CD4-positive, alpha-beta T cell (primary cell): ENCODE measurements around the gene CAPN2. TPM values are rescaled to one million over a fixed set of nuclear protein-coding genes. Genes with fewer than 3 reads are reported as not detected.

Experiments used
- ATAC-seq: fragments of 200-7000 bp; cut with Tn5 transposase; one replicate; pipeline ENCODE4 v1.10.0; 2022; ENCODE audit warnings: mild to moderate bottlenecking; ENCODE audit not compliant: poor library complexity
- CTCF ChIA-PET: fragments of 350-600 bp; sonication (Branson Sonifier 250); formaldehyde crosslinking; loops from one replicate; lab custom pipeline; 2021; ENCODE audit warnings: antibody characterized with exemption, inconsistent platforms; lab: Charles Lee
- POLR2A ChIA-PET: fragments of 350-600 bp; sonication (Branson Sonifier 250); formaldehyde crosslinking; loops from one replicate; lab custom pipeline; 2021; ENCODE audit warnings: antibody characterized with exemption, inconsistent platforms; lab: Charles Lee
- DNase-seq, 14 experiments: peaks; one replicate each; pipeline ENCODE4 v3.0.0-alpha.2; 2013 to 2020; ENCODE audit warnings: mixed read lengths in 2 of 14
- H3K27ac ChIP-seq, 2 donors: one replicate each; pipeline versions ENCODE4 v1.5.1 to v1.7.0; 2013; ENCODE audit warnings: low read length in 2 of 2, low read depth in 1 of 2, mild to moderate bottlenecking in 1 of 2
- H3K27me3 ChIP-seq, 2 experiments: 1 replicate in 1 of 2; 2 replicates in 1 of 2; pipeline versions ENCODE4 v1.6.1 to v1.7.0; 2013; ENCODE audit warnings: low read length in 2 of 2, control low read depth in 1 of 2, mild to moderate bottlenecking in 1 of 2, moderate library complexity in 1 of 2; ENCODE audit not compliant: insufficient read depth in 2 of 2, control insufficient read depth in 1 of 2
- H3K36me3 ChIP-seq: one replicate; pipeline ENCODE4 v1.6.1; 2013; ENCODE audit warnings: low read length, control low read depth; ENCODE audit not compliant: insufficient read depth
- H3K4me1 ChIP-seq: one replicate; pipeline ENCODE4 v1.6.1; 2013; ENCODE audit warnings: low read length, control low read depth; ENCODE audit not compliant: insufficient read depth
- H3K4me3 ChIP-seq: one replicate; pipeline ENCODE4 v1.5.1; 2013; ENCODE audit warnings: mild to moderate bottlenecking, low read length, moderate library complexity
- H3K9me3 ChIP-seq, 2 experiments: 1 replicate in 1 of 2; 2 replicates in 1 of 2; pipeline versions ENCODE4 v1.6.1 to v1.7.0; 2013; ENCODE audit warnings: low read length in 2 of 2, mild to moderate bottlenecking in 2 of 2, control low read depth in 1 of 2, moderate library complexity in 1 of 2; ENCODE audit not compliant: control insufficient read depth in 1 of 2, insufficient read depth in 1 of 2
- H3K27ac Mint-ChIP-seq: one replicate; pipeline ENCODE4 v1.8.0; 2020; ENCODE audit warnings: mixed read lengths
- H3K27me3 Mint-ChIP-seq: one replicate; pipeline ENCODE4 v1.8.0; 2021; ENCODE audit warnings: mixed read lengths
- H3K36me3 Mint-ChIP-seq: one replicate; pipeline ENCODE4 v1.8.0; 2021; ENCODE audit warnings: low read depth, mixed read lengths
- H3K4me1 Mint-ChIP-seq: one replicate; pipeline ENCODE4 v1.8.0; 2021; ENCODE audit warnings: low read depth, mixed read lengths
- H3K4me3 Mint-ChIP-seq: one replicate; pipeline ENCODE4 v1.8.0; 2020; ENCODE audit warnings: mild to moderate bottlenecking, mixed read lengths
- H3K9me3 Mint-ChIP-seq: one replicate; pipeline ENCODE4 v1.8.0; 2020; ENCODE audit warnings: mixed read lengths
- CTCF ChIP-seq: fragments of 200-600 bp; IDR thresholded peaks from one replicate; pipeline ENCODE4 v1.8.0; 2022; ENCODE audit warnings: antibody characterized with exemption, mild to moderate bottlenecking
- intact Hi-C, 2 experiments: fragments of 100-400 bp; cut with DNase I in 1 of 2; cut with micrococcal nuclease in 1 of 2; formaldehyde crosslinking; loops; one replicate each; pipeline versions ENCODE4 v1.15.1 to v1.9.0; 2023 to 2025; cut with DNase I, micrococcal nuclease
- total RNA-seq, 174 experiments: library from RNA in 2 of 174; stranded (reverse) in 2 of 174; gene quantifications; one replicate each; pipeline ENCODE4 v1.2.3 and lab custom pipeline; 2021 to 2026

CAPN2 gene
- total RNA-seq, 2 experiments from 2014 or later = 110 to 114 TPM

GRCh38 chr1:223755992-223756775, 43.8 kb downstream of the CAPN2 start:
- H3K27ac ChIP-seq = no peak overlapping the region
- TF ChIP-seq CTCF = no peak
- H3K27me3 ChIP-seq = no peaks in the 10 kb centered on the region
- H3K27ac Mint-ChIP-seq = no peak overlapping the region
- peaks cover 92% of the 10 kb centered on the region for H3K36me3 Mint-ChIP-seq
- no peak overlapping the region for H3K4me3 Mint-ChIP-seq
- H3K4me1 Mint-ChIP-seq = no peaks in the 10 kb centered on the region
- ChIA-PET CTCF (no interaction called here), POLR2A (no interaction called here)
- H3K4me3 ChIP-seq = no peak overlapping the region
- no peak for ATAC-seq
- H3K9me3 ChIP-seq = no peaks in the 10 kb centered on the region
- no peaks in the 10 kb centered on the region for H3K4me1 ChIP-seq
- no peak for DNase-seq
- H3K36me3 ChIP-seq = peaks cover 97% of the 10 kb centered on the region
- no peaks in the 10 kb centered on the region for H3K27me3 Mint-ChIP-seq
- intact Hi-C loops = no loop called here
- no peaks in the 10 kb centered on the region for H3K9me3 Mint-ChIP-seq

DNA sequence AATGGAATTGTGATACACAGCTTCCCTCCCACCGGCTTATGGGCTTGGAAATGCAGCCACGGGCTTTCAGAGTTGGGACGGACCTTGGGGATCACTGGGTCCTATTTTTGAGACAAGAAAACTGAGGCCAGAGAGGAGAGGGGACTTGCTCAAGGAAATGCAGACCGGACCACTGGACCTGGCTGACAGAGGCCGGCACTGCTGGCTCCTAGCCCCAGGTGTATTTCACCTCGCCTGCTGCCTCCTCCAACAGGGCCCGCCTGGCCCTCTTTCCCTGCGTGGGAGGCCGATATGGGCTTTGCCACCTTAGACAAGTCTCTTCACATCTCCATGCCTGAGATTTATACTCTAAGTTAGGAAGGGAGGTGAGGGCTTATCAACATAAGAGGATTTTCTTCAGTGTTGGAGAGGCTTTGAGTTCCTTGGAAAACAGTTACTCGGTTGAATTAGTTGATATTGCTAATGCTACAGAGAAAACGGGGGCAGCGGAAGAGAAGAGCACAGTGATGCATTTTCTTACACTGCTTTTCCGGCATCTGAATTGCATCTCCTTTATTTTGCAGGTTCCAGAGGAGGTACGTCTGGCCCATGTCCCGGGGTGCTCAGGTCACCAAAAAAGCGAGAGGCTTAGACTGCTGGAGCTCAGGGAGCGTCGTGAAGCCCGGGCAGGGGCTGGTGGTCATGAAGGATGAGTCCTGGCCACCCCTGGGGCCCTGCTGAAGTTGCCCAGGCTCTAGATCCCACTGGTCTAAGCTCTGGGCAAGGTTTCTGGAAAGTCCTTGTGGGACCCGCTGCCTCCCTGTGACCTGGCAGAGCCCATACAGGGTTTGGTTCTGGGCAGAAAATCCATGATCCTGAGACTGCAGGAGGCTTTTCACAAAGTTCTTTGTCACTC, 44.7 kb downstream of the CAPN2 start:
- Histone ChIP-seq H3K4me3 (no peak overlapping the region), H3K4me1 (no peaks in the 10 kb centered on the region), H3K27ac (no peak overlapping the region), H3K36me3 (peaks cover 97% of the 10 kb centered on the region), H3K27me3 (no peaks in the 10 kb centered on the region), H3K9me3 (no peaks in the 10 kb centered on the region)
- intact Hi-C loops = no loop called here
- Mint-ChIP-seq H3K9me3 (no peaks in the 10 kb centered on the region), H3K27me3 (no peaks in the 10 kb centered on the region), H3K4me3 (no peak overlapping the region), H3K4me1 (no peaks in the 10 kb centered on the region), H3K27ac (no peak overlapping the region), H3K36me3 (peaks cover 92% of the 10 kb centered on the region)
- ChIA-PET CTCF (interaction anchor here (1.6 kb wide), 1 partner anchor 8 kb away, joined by 7 read pairs; no protein-coding TSS in a partner anchor), POLR2A (no interaction called here)
- ATAC-seq (no peak), DNase-seq (no peak)
- TF ChIP-seq CTCF = no peak

DNA sequence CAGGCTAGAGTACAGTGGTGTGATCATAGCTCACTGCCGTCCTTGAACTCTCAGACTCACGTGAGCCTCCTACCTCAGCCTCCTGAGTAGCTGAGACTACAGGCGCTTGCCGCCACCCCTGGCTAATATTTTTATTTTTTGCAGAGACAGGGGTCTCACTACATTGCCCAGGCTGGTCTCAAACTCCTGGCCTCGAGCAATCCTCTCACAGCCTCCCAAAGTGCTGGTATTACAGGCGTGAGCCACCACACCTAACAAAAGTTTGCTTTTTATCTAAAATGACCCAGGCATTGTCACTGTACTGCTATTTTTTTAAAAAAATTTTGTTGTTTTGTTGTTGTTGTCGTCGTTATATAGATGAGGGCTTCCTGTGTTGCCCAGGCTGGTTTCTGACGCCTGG, 46.4 kb downstream of the CAPN2 start:
- no peaks in the 10 kb centered on the region for H3K9me3 Mint-ChIP-seq
- no peak overlapping the region for H3K4me3 Mint-ChIP-seq
- no peaks in the 10 kb centered on the region for H3K9me3 ChIP-seq
- DNase-seq = no peak
- no peak for TF ChIP-seq CTCF
- POLR2A ChIA-PET = no interaction called here
- no peak overlapping the region for H3K27ac Mint-ChIP-seq
- no peaks in the 10 kb centered on the region for H3K4me1 ChIP-seq
- intact Hi-C loops = no loop called here
- no peak for ATAC-seq
- no peak overlapping the region for H3K27ac ChIP-seq
- no peaks in the 10 kb centered on the region for H3K27me3 Mint-ChIP-seq
- H3K27me3 ChIP-seq = no peaks in the 10 kb centered on the region
- no peaks in the 10 kb centered on the region for H3K4me1 Mint-ChIP-seq
- CTCF ChIA-PET = no interaction called here
- H3K36me3 ChIP-seq = peaks cover 97% of the 10 kb centered on the region
- peaks cover 90% of the 10 kb centered on the region for H3K36me3 Mint-ChIP-seq
- H3K4me3 ChIP-seq = no peak overlapping the region
